Adrenal gland (tissue), 12 donors: ENCODE data around the gene UBAC2. TPM values are rescaled to one million over a fixed set of nuclear protein-coding genes. Genes with fewer than 3 reads are reported as not detected.

Experiments used
- DNase-seq, 7 donors: peaks; one replicate each; pipeline ENCODE4 v3.0.0-alpha.2; 2019 to 2020
- H3K27ac ChIP-seq, 5 donors: fragments of 200-600 bp; sonication (generic) in 4 of 5; 1 replicate in 3 of 5; 2 replicates in 2 of 5; pipeline versions ENCODE4 v1.5.1 to v1.8.0; 2016 to 2020; ENCODE audit warnings: mild to moderate bottlenecking in 1 of 5
- H3K27me3 ChIP-seq: fragments of 200-600 bp; 2 replicates; pipeline ENCODE4 v1.8.0; 2021
- H3K36me3 ChIP-seq, 2 donors: fragments of 200-600 bp; replicated peaks in 1 of 2; 1 replicate in 1 of 2; 2 replicates in 1 of 2; pipeline versions ENCODE4 v1.5.1 to v1.8.0; 2018 to 2022
- H3K4me1 ChIP-seq, 2 donors: fragments of 200-600 bp; replicated peaks in 1 of 2; 1 replicate in 1 of 2; 2 replicates in 1 of 2; pipeline versions ENCODE4 v1.5.1 to v1.8.0; 2018 to 2021
- H3K4me3 ChIP-seq, 4 donors: fragments of 200-600 bp; sonication (generic) in 3 of 4; one replicate each; pipeline ENCODE4 v1.5.1; 2016 to 2018
- H3K9me3 ChIP-seq, 3 donors: fragments of 200-600 bp; sonication (generic) in 1 of 3; replicated peaks in 1 of 3; 1 replicate in 2 of 3; 2 replicates in 1 of 3; pipeline versions ENCODE4 v1.5.1 to v1.8.0; 2016 to 2021
- POLR2A ChIP-seq, 2 donors: fragments of 450-650 bp; IDR thresholded peaks; one replicate each; pipeline ENCODE4 v1.6.1; 2017; ENCODE audit warnings: antibody characterized with exemption in 2 of 2, mild to moderate bottlenecking in 2 of 2, moderate library complexity in 1 of 2
- WGBS, 4 donors: extraction: QIAGEN DNeasy Blood & Tissue Kit in 2 of 4; methylation state at CpG; one replicate each; pipeline versions ENCODE4 v1.1.5 to v1.1.7; 2013 to 2017; 5-methylcytosine and 5-hydroxymethylcytosine counted together
- intact Hi-C, 2 donors: fragments of 100-400 bp; cut with DNase I; formaldehyde crosslinking; loops; one replicate each; pipeline versions ENCODE4 v1.14.1 to v1.15.0; 2022 to 2023
- polyA plus RNA-seq, 3 donors: library from polyadenylated mRNA; stranded (reverse); fragments of 200-250 nt in 2 of 3; fragments of 350-450 nt in 1 of 3; fragmentation: Illumina TruSeq in 1 of 3; extraction: RNeasy Lipid Tissue Mini Kit (QIAGEN cat#74804) in 1 of 3; gene quantifications; one replicate each; pipeline ENCODE4 v1.2.3, GENCODE V29; 2013 to 2014
- total RNA-seq, 9 donors: library from RNA; depleted of rRNA in 4 of 9; stranded (reverse); fragments of >200 nt in 4 of 9; fragments of 120-200 nt in 1 of 9; fragmentation: NEBNext Ultra II Directional in 1 of 9; extraction: Animal tissue kit (Norgen Biotek cat#: 25700) in 1 of 9; gene quantifications; one replicate each; pipeline versions ENCODE4 v1.1.0 to v1.2.4, GENCODE V29; 2013 to 2023
- TF ChIP-seq, protein P1 (sequence below), 6 experiments: fragments of 450-650 bp in 4 of 6; fragments of 200-600 bp in 2 of 6; sonication (generic) in 1 of 6; IDR thresholded peaks; 1 replicate in 5 of 6; 2 replicates in 1 of 6; pipeline versions ENCODE4 v1.5.1 to v1.8.0; 2016 to 2021; ENCODE audit warnings: antibody characterized with exemption in 6 of 6, mild to moderate bottlenecking in 2 of 6, moderate library complexity in 1 of 6
- donor health status: healthy with polysubstance abuse.
- donor health status: Bipolar disorder and iron deficiency.
- donor health status: DM: yes; HTN: yes; CAD: no.
- donor health status: DM: no; HTN: no; CAD: no.
- donor health status: DM: no; HTN: no; CAD: no.
- donor health status: DM: yes; HTN: yes; CAD: no.

Gene UBAC2
- total and polyA plus RNA-seq, 12 donors, result 46.3 to 67.8 (median 53.5) TPM

GRCh38 chr13:99191900-99192399 is 8.7 kb upstream of the UBAC2 start:
- DNase-seq, result no peak
- Histone ChIP-seq H3K27me3 (no peaks in the 10 kb centered on the region), H3K4me1 (no peaks in the 10 kb centered on the region), H3K36me3 (no peaks in the 10 kb centered on the region), H3K27ac (no peak overlapping the region), H3K9me3 (no peaks in the 10 kb centered on the region), H3K4me3 (no peak overlapping the region)
- TF ChIP-seq, protein P1, sequence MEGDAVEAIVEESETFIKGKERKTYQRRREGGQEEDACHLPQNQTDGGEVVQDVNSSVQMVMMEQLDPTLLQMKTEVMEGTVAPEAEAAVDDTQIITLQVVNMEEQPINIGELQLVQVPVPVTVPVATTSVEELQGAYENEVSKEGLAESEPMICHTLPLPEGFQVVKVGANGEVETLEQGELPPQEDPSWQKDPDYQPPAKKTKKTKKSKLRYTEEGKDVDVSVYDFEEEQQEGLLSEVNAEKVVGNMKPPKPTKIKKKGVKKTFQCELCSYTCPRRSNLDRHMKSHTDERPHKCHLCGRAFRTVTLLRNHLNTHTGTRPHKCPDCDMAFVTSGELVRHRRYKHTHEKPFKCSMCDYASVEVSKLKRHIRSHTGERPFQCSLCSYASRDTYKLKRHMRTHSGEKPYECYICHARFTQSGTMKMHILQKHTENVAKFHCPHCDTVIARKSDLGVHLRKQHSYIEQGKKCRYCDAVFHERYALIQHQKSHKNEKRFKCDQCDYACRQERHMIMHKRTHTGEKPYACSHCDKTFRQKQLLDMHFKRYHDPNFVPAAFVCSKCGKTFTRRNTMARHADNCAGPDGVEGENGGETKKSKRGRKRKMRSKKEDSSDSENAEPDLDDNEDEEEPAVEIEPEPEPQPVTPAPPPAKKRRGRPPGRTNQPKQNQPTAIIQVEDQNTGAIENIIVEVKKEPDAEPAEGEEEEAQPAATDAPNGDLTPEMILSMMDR (IDR thresholded peaks at IDR 0.05), result no peak
- TF ChIP-seq POLR2A (IDR thresholded peaks at IDR 0.05), result no peak
- intact Hi-C loops, result no loop called here
- WGBS, 4 donors, result 74 to 83% (median 79%) methylated on average over 6 to 7 of the region's 7 CpGs

DNA sequence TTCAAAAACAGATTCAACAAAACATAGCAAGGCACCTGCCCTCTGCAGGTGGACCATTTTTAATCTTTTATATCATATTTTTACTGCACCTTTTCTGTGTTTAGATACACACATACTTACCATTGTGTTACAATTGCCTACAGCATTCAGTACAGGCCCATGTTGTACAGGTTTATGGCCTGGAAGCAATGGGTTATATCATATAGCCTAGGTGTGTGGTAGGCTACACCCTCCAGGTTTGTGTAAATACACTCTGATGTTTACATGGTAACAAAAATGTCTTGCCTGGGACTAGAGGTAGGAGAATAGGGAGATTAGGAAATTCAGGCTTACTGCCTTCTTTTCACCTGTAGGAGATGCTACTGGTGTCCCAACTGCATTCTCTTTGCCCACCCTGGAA is 8.2 kb upstream of the UBAC2 start:
- no peak for DNase-seq
- H3K27me3 ChIP-seq, result no peaks in the 10 kb centered on the region
- H3K9me3 ChIP-seq, result no peaks in the 10 kb centered on the region
- TF ChIP-seq, protein P1 (IDR thresholded peaks at IDR 0.05), result no peak
- TF ChIP-seq POLR2A (IDR thresholded peaks at IDR 0.05), result no peak
- H3K27ac ChIP-seq, result no peak overlapping the region
- H3K36me3 ChIP-seq, result no peaks in the 10 kb centered on the region
- intact Hi-C loops, result no loop called here
- no peaks in the 10 kb centered on the region for H3K4me1 ChIP-seq
- H3K4me3 ChIP-seq, result no peak overlapping the region

DNA sequence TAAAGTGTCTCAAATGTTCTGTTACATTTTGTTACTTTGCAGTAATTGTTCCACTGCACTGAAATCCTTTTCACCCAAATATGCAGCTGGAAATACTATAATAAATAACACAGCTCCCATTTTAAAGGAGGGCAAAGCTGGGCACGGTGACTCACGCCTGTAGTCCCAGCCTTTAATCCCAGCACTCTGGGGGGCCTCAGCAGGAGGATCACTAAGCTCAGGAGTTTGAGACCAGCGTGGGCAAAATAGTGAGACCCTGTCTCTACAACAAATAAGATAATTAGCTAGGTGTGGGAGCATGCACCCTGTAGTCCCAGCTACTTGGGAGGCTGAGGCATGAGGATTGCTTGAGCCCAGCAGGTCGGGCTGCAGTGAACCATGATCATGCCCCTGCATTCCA is 7.5 kb upstream of the UBAC2 start:
- Histone ChIP-seq H3K36me3 (no peaks in the 10 kb centered on the region), H3K27me3 (no peaks in the 10 kb centered on the region), H3K4me3 (no peak overlapping the region), H3K27ac (no peak overlapping the region), H3K9me3 (no peaks in the 10 kb centered on the region), H3K4me1 (no peaks in the 10 kb centered on the region)
- intact Hi-C loops, result no loop called here
- 63 to 82% (median 77%) methylated on average over 4 of the region's 4 CpGs for WGBS, 4 donors
- no peak for DNase-seq
- TF ChIP-seq POLR2A (IDR thresholded peaks at IDR 0.05), result no peak
- TF ChIP-seq, protein P1 (IDR thresholded peaks at IDR 0.05), result no peak

GRCh38 chr13:99196466-99197116 is 4.1 kb upstream of the UBAC2 start:
- Histone ChIP-seq H3K4me3 (no peak overlapping the region), H3K36me3 (no peaks in the 10 kb centered on the region), H3K4me1 (peaks cover 0 to under 1% of the 10 kb centered on the region in 2 donors), H3K9me3 (no peaks in the 10 kb centered on the region), H3K27ac (no peak overlapping the region), H3K27me3 (no peaks in the 10 kb centered on the region)
- DNase-seq, result peak in 1 of 7 donors; percentile 8
- 82 to 91% (median 87%) methylated on average over 5 of the region's 5 CpGs for WGBS, 4 donors
- intact Hi-C loops, result no loop called here
- TF ChIP-seq POLR2A (IDR thresholded peaks at IDR 0.05), result no peak
- TF ChIP-seq, protein P1 (IDR thresholded peaks at IDR 0.05), result peak in 1 of 6 experiments; percentile 10
